ENCODE measurements around the gene KLF15. TPM values are rescaled to one million over a fixed set of nuclear protein-coding genes. Genes with fewer than 3 reads are reported as not detected.

Gene KLF15
- polyA plus RNA-seq, 1 donor (not counting 4 experiments of a cell fraction or from before 2014, with no cell fraction given), result 0.03 TPM

GRCh38 chr3:126316031-126316461 lies 41.2 kb downstream of the KLF15 start:
- Histone ChIP-seq H3K4me2 (ENCODE audit: control insufficient read depth, extremely low read depth, insufficient read depth, low read depth, low read length) (no peak overlapping the region), H3K9me3 (ENCODE audit: control insufficient read depth, low read depth, low read length) (no peaks in the 10 kb centered on the region), H3K27me3 (ENCODE audit: control insufficient read depth, extremely low read depth, insufficient read depth, low read length) (no peaks in the 10 kb centered on the region), H3K9ac (ENCODE audit: control insufficient read depth, extremely low read depth, insufficient read depth, low read length) (no peak overlapping the region), H3K4me3 (ENCODE audit: control insufficient read depth in 2 of 3, extremely low read depth in 1 of 3, insufficient read depth in 2 of 3, low read depth in 1 of 3, low read length in 3 of 3) (no peak overlapping the region), H3K36me3 (ENCODE audit: control insufficient read depth in 2 of 2, extremely low read depth in 1 of 2, insufficient read depth in 2 of 2, low read length in 2 of 2) (no peaks in the 10 kb centered on the region), H3K9me1 (ENCODE audit: control insufficient read depth, extremely low read depth, insufficient read depth, low read length) (no peaks in the 10 kb centered on the region), H2AFZ (ENCODE audit: control insufficient read depth, low read length) (no peak overlapping the region), H3K4me1 (ENCODE audit: control insufficient read depth, extremely low read depth, insufficient read depth, low read length) (no peaks in the 10 kb centered on the region), H4K20me1 (ENCODE audit: control insufficient read depth, extremely low read depth, insufficient read depth, low read length) (no peaks in the 10 kb centered on the region), H3K79me2 (ENCODE audit: control insufficient read depth, insufficient read depth, low read length) (no peaks in the 10 kb centered on the region), H3K27ac (ENCODE audit: control insufficient read depth, insufficient read depth, low read length) (no peak overlapping the region)
- DNase-seq (ENCODE audit: low read depth, low spot score), result no peak
- no peak for FAIRE-seq
- dilution Hi-C loops (cut with MboI; ENCODE audit: extremely low pct_ligation_motif_present, low sequenced_read_pairs), result no loop called here
- TF ChIP-seq EZH2 (IDR thresholded peaks at IDR 0.05; ENCODE audit: low read length), result no peak
- TF ChIP-seq CTCF (optimal IDR thresholded peaks at IDR 0.05 in 1 of 3, IDR thresholded peaks at IDR 0.05 in 1 of 3, conservative IDR thresholded peaks at IDR 0.05 in 1 of 3; ENCODE audit: extremely low read depth in 1 of 3, insufficient read depth in 2 of 3, low read length in 3 of 3), result no peak

- no peaks in the 10 kb centered on the region for H3K9me1 ChIP-seq (ENCODE audit: control insufficient read depth, extremely low read depth, insufficient read depth, low read length)
- H3K79me2 ChIP-seq (ENCODE audit: control insufficient read depth, insufficient read depth, low read length), result no peaks in the 10 kb centered on the region
- no peak for TF ChIP-seq EZH2 (IDR thresholded peaks at IDR 0.05; ENCODE audit: low read length)
- no peak for TF ChIP-seq CTCF (optimal IDR thresholded peaks at IDR 0.05 in 1 of 3, IDR thresholded peaks at IDR 0.05 in 1 of 3, conservative IDR thresholded peaks at IDR 0.05 in 1 of 3; ENCODE audit: extremely low read depth in 1 of 3, insufficient read depth in 2 of 3, low read length in 3 of 3)
- no peak overlapping the region for H3K4me2 ChIP-seq (ENCODE audit: control insufficient read depth, extremely low read depth, insufficient read depth, low read depth, low read length)
- DNase-seq (ENCODE audit: low read depth, low spot score) (no peak), FAIRE-seq (no peak)
- H3K4me3 ChIP-seq (ENCODE audit: control insufficient read depth in 2 of 3, extremely low read depth in 1 of 3, insufficient read depth in 2 of 3, low read depth in 1 of 3, low read length in 3 of 3), result no peak overlapping the region
- no peaks in the 10 kb centered on the region for H3K9me3 ChIP-seq (ENCODE audit: control insufficient read depth, low read depth, low read length)
- H3K27me3 ChIP-seq (ENCODE audit: control insufficient read depth, extremely low read depth, insufficient read depth, low read length), result no peaks in the 10 kb centered on the region
- no peak overlapping the region for H3K27ac ChIP-seq (ENCODE audit: control insufficient read depth, insufficient read depth, low read length)
- H2AFZ ChIP-seq (ENCODE audit: control insufficient read depth, low read length), result no peak overlapping the region
- dilution Hi-C loops (cut with MboI; ENCODE audit: extremely low pct_ligation_motif_present, low sequenced_read_pairs), result no loop called here
- no peak overlapping the region for H3K9ac ChIP-seq (ENCODE audit: control insufficient read depth, extremely low read depth, insufficient read depth, low read length)
- H3K4me1 ChIP-seq (ENCODE audit: control insufficient read depth, extremely low read depth, insufficient read depth, low read length), result no peaks in the 10 kb centered on the region
- no peaks in the 10 kb centered on the region for H3K36me3 ChIP-seq (ENCODE audit: control insufficient read depth in 2 of 2, extremely low read depth in 1 of 2, insufficient read depth in 2 of 2, low read length in 2 of 2)
- H4K20me1 ChIP-seq (ENCODE audit: control insufficient read depth, extremely low read depth, insufficient read depth, low read length), result no peaks in the 10 kb centered on the region
Observed at GRCh38 chr3:126314790-126315658, 42.2 kb downstream of the KLF15 start.
